WI38 (cell line): Measurements from ENCODE around the gene FIP1L1.
A peak's percentile ranks its signal among the peaks of the same experiment; 100 is the strongest.
"Not testable (repeated sequence)": the region's sequence is repeated elsewhere in the genome, so short reads cannot be mapped to it uniquely, and the experiment has no call there.

Experiments used
- H3K4me3 ChIP-seq: 2 replicates; pipeline ENCODE4 v1.5.1; 2011; ENCODE audit warnings: low read depth, mild to moderate bottlenecking, control low read depth, low read length
- TF ChIP-seq, protein P1 (sequence below): IDR thresholded peaks from 2 replicates; pipeline ENCODE4 v1.5.1; 2012; ENCODE audit warnings: low read depth, mild to moderate bottlenecking, control low read depth, low read length

Gene FIP1L1, protein sequence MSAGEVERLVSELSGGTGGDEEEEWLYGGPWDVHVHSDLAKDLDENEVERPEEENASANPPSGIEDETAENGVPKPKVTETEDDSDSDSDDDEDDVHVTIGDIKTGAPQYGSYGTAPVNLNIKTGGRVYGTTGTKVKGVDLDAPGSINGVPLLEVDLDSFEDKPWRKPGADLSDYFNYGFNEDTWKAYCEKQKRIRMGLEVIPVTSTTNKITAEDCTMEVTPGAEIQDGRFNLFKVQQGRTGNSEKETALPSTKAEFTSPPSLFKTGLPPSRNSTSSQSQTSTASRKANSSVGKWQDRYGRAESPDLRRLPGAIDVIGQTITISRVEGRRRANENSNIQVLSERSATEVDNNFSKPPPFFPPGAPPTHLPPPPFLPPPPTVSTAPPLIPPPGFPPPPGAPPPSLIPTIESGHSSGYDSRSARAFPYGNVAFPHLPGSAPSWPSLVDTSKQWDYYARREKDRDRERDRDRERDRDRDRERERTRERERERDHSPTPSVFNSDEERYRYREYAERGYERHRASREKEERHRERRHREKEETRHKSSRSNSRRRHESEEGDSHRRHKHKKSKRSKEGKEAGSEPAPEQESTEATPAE

DNA sequence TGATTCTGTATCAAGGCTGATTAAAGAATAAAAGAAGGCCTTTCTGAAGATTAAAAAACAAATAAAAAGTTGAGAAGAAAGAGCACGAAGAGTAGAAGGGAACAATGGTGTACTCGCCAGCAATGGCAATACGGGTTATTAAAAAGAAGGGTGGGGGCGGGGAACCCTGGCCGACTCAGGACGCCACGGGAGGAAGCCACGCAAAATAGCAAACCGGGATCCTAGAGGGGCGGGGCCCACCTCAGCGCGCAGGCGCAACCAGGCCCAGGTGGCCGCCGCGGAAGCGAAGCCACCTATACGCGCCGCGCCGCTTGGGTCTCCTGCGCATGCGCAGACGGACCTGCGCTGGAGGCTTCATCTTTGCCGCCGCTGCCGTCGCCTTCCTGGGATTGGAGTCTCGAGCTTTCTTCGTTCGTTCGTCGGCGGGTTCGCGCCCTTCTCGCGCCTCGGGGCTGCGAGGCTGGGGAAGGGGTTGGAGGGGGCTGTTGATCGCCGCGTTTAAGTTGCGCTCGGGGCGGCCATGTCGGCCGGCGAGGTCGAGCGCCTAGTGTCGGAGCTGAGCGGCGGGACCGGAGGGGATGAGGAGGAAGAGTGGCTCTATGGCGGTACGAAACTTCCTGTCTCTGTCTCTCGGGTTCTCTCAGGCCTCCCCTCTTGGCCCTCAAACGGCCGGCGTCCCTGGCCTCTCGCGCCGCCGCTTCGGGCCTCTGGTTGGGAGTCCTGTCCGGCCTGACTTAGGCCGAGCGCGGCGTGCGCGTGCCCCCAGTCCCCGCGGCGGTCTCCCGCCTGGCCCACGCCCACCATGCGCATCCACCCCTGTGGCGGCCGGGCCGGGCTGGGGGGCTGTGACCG lies at the start of gene FIP1L1:
TSS of gene FIP1L1 (plus strand) at position 323 of the 852 bp plus-strand sequence. CDS start at position 521, 198 bp downstream.
- TF ChIP-seq, protein P1, sequence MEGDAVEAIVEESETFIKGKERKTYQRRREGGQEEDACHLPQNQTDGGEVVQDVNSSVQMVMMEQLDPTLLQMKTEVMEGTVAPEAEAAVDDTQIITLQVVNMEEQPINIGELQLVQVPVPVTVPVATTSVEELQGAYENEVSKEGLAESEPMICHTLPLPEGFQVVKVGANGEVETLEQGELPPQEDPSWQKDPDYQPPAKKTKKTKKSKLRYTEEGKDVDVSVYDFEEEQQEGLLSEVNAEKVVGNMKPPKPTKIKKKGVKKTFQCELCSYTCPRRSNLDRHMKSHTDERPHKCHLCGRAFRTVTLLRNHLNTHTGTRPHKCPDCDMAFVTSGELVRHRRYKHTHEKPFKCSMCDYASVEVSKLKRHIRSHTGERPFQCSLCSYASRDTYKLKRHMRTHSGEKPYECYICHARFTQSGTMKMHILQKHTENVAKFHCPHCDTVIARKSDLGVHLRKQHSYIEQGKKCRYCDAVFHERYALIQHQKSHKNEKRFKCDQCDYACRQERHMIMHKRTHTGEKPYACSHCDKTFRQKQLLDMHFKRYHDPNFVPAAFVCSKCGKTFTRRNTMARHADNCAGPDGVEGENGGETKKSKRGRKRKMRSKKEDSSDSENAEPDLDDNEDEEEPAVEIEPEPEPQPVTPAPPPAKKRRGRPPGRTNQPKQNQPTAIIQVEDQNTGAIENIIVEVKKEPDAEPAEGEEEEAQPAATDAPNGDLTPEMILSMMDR: no peak
- peak within 1 kb of the TSS; percentile 87 for H3K4me3 ChIP-seq

DNA sequence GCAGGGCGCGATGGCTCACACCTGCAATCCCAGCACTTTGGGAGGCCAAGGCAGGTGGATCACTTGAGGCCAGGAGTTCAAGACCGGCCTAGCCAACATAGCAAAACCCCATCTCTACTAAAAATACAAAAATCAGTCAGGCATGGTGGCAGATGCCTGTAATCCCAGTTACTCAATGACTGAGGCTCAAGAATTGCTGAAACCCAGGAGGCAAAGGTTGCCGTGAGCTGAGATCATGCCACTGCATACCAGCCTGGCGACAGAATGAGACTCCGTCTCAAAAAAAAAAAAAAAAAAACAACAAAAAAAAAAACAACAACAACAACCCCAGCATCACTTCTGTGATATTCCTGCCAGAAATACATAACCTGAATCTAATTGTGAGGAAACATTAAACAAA lies 42.5 kb upstream of the FIP1L1 start:
- H3K4me3 ChIP-seq: not testable (repeated sequence)

DNA sequence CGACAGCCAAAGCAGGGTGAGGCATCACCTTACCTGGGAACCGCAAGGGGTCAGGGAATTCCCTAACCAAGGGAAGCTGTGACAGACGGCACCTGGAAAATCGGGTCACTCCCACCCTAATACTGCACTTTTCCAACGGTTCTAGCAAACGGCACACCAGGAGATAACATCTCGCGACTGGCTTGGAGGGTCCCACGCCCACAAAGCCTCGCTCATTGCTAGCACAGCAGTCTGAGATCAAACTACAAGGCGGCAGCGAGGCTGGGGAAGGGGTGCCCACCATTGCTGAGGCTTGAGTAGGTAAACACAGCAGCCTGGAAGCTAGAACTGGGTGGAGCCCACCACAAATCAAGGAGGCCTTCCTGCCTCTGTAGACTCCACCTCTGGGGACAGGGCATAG lies 37.3 kb upstream of the FIP1L1 start:
- H3K4me3 ChIP-seq: not testable (repeated sequence)

DNA sequence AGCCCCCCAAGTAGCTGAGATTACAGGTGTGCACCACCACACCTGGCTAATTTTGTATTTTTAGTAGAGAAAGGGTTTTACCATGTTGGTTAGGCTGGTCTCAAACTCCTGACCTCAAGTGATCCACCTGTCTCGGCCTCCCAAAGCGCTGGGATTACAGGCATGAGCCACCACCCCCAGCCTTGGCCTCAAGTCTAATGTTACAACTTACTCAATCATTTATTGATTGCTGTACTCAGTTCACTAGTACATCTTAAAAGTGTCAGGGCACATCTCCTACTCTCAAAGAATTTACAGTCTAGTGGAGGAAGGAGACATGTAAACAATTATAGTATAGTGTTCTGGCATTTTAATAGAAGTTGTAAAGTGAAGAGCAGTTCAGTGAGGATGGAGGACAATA lies 31.0 kb upstream of the FIP1L1 start:
- not testable (repeated sequence) for H3K4me3 ChIP-seq

DNA sequence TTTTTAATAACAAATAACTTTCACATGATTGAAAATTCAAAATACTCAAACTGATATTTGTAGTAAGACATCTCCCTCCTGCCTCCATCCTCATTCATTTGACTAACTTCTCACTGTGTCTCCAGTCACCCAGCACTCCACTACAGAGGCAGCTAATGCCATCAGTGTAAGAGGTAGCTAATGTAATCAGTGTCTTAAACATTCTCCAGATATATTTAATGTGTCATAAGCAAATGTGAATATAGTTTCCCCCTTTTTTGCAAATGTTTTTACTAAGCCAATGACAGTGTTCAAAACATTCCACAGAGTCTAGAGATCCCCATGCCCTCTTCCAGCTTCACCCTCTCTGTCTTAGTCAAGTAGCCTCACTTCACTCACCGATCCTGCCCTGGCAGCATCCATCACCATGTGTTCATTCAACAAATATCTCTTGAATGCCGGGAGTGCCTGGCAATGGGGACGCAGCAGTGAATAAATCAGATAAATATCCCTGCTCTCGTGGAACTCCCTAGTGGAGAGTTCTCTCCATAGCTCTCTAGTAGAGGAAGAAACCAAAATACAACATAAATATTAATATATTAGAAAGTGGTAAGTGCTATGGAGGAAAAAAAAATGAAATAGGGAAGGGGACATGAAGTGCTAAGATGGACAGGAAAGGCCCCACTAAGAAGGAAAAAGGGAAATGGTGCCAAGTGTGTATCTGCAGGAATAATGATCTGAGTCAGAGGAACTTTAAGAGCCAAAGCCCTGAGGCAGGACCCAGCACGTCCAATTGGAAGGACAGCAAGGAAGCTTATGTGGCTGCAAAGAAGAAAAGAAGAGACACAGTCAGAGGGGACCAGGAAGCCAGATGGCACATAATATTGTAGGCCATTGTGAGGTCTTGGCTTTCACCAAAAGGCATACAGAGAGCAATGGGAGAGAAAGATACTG lies 30.3 kb upstream of the FIP1L1 start:
- no peak overlapping the region for H3K4me3 ChIP-seq

DNA sequence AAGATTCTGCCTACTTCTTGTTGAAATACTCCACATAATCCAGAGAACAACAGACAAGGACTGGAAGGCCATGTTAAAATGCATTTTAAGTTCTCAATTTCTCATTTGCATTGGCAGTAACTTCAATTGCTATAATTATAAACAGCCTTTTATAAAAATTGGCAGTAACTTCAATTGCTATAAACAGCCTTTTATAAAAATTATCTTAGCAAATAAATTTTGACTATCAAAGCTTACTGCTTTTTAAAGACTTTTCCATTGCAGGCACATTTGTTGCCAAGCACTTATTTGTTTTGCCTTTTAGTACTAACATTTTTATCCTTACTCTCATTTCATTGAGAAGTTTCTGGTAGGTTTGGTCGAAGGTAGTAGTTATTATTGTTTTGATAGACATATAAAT lies 29.4 kb upstream of the FIP1L1 start:
- TF ChIP-seq, protein P1: no peak
- no peak overlapping the region for H3K4me3 ChIP-seq

More for the DNA sequence above, 30.3 kb upstream of the FIP1L1 start:
- TF ChIP-seq, protein P1: no peak

DNA sequence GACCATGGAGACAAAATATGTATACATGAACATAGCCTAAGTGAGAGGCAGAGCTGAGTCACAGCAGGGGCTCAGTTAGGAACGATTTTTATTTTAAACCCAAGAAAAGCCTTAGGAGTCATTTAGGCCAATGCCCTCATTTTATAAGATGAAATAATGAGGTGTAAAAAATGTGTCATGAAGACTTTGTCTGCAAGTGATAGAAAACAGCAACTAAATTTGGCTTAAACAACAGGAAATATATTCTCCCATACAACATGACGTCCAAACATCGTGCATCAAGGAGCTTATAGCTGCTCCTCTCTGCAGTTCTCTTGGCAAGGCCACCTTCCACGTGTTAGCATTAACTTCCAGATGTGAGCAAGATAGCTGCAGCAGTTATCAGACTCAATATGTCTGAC lies 28.4 kb upstream of the FIP1L1 start:
- TF ChIP-seq, protein P1: no peak
- H3K4me3 ChIP-seq: no peak overlapping the region

DNA sequence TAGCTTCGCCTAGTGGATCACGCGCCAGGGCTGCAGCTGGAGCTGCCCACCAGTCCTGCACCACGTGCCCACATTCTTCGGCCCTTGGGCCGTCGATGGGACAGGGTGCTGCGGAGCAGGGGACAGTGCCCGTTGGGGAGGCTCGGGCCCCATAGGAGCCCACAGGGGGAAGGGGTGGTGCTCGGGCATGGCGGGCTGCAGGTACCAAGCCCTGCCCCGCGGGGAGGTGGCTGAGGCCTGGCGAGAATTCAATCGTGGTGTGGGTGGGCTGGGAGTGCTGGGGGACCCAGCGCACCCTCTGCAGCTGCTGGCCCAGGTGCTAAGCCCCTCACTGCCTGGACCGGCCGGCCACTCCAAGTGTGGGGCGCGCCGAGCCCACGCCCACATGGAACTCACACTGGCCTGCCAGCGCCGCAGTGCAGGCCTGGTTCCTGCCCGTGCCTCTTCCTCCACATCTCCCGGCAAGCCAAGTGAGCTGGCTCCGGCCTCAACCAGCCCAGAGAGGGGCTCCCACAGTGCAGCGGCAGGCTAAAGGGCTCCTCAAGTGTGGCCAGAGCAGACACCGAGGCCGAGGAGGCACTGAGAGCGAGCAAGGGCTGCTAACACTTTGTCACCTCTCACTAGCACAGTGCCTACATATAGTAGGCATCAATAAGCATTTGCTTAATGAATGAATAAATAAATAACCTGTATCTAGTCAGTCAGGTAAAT lies 23.3 kb upstream of the FIP1L1 start:
- no peak overlapping the region for H3K4me3 ChIP-seq
- TF ChIP-seq, protein P1: no peak
